Measurements from ENCODE around the gene LSAMP.
"Not testable (repeated sequence)": the region's sequence is repeated elsewhere in the genome, so short reads cannot be mapped to it uniquely, and the experiment has no call there.

GRCh38 chr3:115791271-115792153, 653.8 kb downstream of the LSAMP start:
- not testable (repeated sequence) for TF ChIP-seq CTCF, POLR2A (IDR thresholded peaks at IDR 0.05)
